OCI-LY7 (cell line): ENCODE results near the gene PPP1R2.

ENCODE experiments used
- EZH2phosphoT487 ChIP-seq: fragments of 200-600 bp; sonication (generic); IDR thresholded peaks from 2 replicates; pipeline ENCODE4 v1.6.1; 2018; ENCODE audit warnings: low read depth, borderline replicate concordance, mild to moderate bottlenecking, mixed run types, antibody characterized with exemption, low read length, moderate library complexity, mixed read lengths
- TF ChIP-seq, protein P1 (sequence below): fragments of 200-600 bp; sonication (generic); conservative IDR thresholded peaks from 2 replicates; pipeline ENCODE4 v1.5.1; 2014; ENCODE audit warnings: mild to moderate bottlenecking, antibody characterized with exemption, low read length, moderate library complexity, mixed read lengths

- TF ChIP-seq, protein P1, sequence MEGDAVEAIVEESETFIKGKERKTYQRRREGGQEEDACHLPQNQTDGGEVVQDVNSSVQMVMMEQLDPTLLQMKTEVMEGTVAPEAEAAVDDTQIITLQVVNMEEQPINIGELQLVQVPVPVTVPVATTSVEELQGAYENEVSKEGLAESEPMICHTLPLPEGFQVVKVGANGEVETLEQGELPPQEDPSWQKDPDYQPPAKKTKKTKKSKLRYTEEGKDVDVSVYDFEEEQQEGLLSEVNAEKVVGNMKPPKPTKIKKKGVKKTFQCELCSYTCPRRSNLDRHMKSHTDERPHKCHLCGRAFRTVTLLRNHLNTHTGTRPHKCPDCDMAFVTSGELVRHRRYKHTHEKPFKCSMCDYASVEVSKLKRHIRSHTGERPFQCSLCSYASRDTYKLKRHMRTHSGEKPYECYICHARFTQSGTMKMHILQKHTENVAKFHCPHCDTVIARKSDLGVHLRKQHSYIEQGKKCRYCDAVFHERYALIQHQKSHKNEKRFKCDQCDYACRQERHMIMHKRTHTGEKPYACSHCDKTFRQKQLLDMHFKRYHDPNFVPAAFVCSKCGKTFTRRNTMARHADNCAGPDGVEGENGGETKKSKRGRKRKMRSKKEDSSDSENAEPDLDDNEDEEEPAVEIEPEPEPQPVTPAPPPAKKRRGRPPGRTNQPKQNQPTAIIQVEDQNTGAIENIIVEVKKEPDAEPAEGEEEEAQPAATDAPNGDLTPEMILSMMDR: no peak
- TF ChIP-seq EZH2phosphoT487: no peak
These were observed 41.4 kb upstream of the PPP1R2 start for GRCh38 chr3:195584543-195584870.
